Measurements from ENCODE around the gene MYCBP2.

DNA sequence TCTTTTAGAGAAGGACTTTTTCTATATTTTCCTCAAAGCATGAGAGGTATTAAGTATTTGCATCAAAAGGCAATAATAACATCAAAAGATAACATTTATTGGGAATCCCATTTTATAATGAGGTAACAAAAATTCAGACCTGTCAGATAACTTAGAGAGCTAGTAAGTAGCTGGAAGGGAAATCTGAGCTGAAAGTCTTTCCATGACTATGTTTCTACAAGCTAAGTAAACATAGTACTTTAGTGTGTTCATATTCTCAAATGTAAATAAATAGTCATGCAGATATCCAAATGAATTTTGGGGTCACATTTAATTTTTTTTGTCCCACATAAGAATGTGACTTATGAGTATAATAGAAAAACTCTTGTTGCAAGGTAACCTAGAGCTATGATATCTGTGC lies 212.6 kb downstream of the MYCBP2 start:
- TF ChIP-seq, protein P1, sequence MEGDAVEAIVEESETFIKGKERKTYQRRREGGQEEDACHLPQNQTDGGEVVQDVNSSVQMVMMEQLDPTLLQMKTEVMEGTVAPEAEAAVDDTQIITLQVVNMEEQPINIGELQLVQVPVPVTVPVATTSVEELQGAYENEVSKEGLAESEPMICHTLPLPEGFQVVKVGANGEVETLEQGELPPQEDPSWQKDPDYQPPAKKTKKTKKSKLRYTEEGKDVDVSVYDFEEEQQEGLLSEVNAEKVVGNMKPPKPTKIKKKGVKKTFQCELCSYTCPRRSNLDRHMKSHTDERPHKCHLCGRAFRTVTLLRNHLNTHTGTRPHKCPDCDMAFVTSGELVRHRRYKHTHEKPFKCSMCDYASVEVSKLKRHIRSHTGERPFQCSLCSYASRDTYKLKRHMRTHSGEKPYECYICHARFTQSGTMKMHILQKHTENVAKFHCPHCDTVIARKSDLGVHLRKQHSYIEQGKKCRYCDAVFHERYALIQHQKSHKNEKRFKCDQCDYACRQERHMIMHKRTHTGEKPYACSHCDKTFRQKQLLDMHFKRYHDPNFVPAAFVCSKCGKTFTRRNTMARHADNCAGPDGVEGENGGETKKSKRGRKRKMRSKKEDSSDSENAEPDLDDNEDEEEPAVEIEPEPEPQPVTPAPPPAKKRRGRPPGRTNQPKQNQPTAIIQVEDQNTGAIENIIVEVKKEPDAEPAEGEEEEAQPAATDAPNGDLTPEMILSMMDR (IDR thresholded peaks at IDR 0.05) = no peak
- TF ChIP-seq POLR2A (IDR thresholded peaks at IDR 0.05) = no peak
